Stimulated activated naive CD4-positive, alpha-beta T cell (primary cell): ENCODE results near the gene WDR5B.
"Not testable (repeated sequence)": the region's sequence is repeated elsewhere in the genome, so short reads cannot be mapped to it uniquely, and the experiment has no call there.

Experiments
- DNase-seq, 6 experiments: peaks; one replicate each; lab custom pipeline; 2025; lab: John Stamatoyannopoulos, UW

WDR5B gene

GRCh38 chr3:122415762-122416654 is at the start of gene WDR5B:
Gene WDR5B (minus strand): TSS chr3:122416062. CDS start chr3:122415528, 534 bp downstream.
- DNase-seq = no peak

GRCh38 chr3:122464659-122465058 is 48.8 kb upstream of the WDR5B start:
- DNase-seq = no peak

- DNase-seq = no peak
Observed at GRCh38 chr3:122462406-122462805, 46.5 kb upstream of the WDR5B start.

GRCh38 chr3:122461806-122462205 is 45.9 kb upstream of the WDR5B start:
- no peak for DNase-seq

- DNase-seq = no peak
Observed at GRCh38 chr3:122458992-122459391, 43.1 kb upstream of the WDR5B start.

GRCh38 chr3:122457706-122458105 is 41.8 kb upstream of the WDR5B start:
- DNase-seq = no peak

GRCh38 chr3:122456074-122456473 is 40.2 kb upstream of the WDR5B start:
- DNase-seq = no peak

GRCh38 chr3:122451371-122451770 is 35.5 kb upstream of the WDR5B start:
- no peak for DNase-seq

- not testable (repeated sequence) for DNase-seq
Observed at GRCh38 chr3:122448218-122448617, 32.4 kb upstream of the WDR5B start.

- not testable (repeated sequence) for DNase-seq
Observed at GRCh38 chr3:122444491-122444887, 28.6 kb upstream of the WDR5B start.

GRCh38 chr3:122443762-122444490 is 28.1 kb upstream of the WDR5B start:
- DNase-seq = not testable (repeated sequence)

GRCh38 chr3:122443090-122443489 is 27.2 kb upstream of the WDR5B start:
- DNase-seq = no peak

- no peak for DNase-seq
Observed at GRCh38 chr3:122435950-122436349, 20.1 kb upstream of the WDR5B start.

GRCh38 chr3:122430371-122430770 is 14.5 kb upstream of the WDR5B start:
- no peak for DNase-seq

- no peak for DNase-seq
Observed at GRCh38 chr3:122427857-122428471, 12.1 kb upstream of the WDR5B start.

- no peak for DNase-seq
Observed at GRCh38 chr3:122421836-122422235, 6.0 kb upstream of the WDR5B start.

GRCh38 chr3:122421101-122421500 is 5.2 kb upstream of the WDR5B start:
- no peak for DNase-seq

- no peak for DNase-seq
Observed at GRCh38 chr3:122416966-122417365, 1.1 kb upstream of the WDR5B start.

- DNase-seq = no peak
Observed at GRCh38 chr3:122415104-122415744, 638 bp downstream of the WDR5B start.

- DNase-seq = no peak
Observed at GRCh38 chr3:122414391-122414790, 1.5 kb downstream of the WDR5B start.

GRCh38 chr3:122410639-122411038 is 5.2 kb downstream of the WDR5B start:
- no peak for DNase-seq

- DNase-seq = no peak
Observed at GRCh38 chr3:122410111-122410510, 5.8 kb downstream of the WDR5B start.
